SJCRH30 (cell line): ENCODE results near the gene NBEA. TPM values are rescaled to one million over a fixed set of nuclear protein-coding genes. Genes with fewer than 3 reads are reported as not detected.
"Not testable (repeated sequence)": the region's sequence is repeated elsewhere in the genome, so short reads cannot be mapped to it uniquely, and the experiment has no call there.

Source experiments
- DNase-seq, 2 experiments: peaks; one replicate each; pipeline ENCODE4 v3.0.0-alpha.2; 2015 to 2020
- H3K27ac ChIP-seq: fragments of 250-450 bp; sonication (Bioruptor Pico); 2 replicates; pipeline ENCODE4 v1.5.1; 2020; ENCODE audit warnings: mild to moderate bottlenecking, moderate library complexity
- H3K27me3 ChIP-seq: fragments of 250-450 bp; sonication (Bioruptor Pico); 2 replicates; pipeline ENCODE4 v1.5.1; 2020; ENCODE audit warnings: mild to moderate bottlenecking, moderate library complexity
- H3K36me3 ChIP-seq: fragments of 250-450 bp; sonication (Bioruptor Pico); 2 replicates; pipeline ENCODE4 v1.5.1; 2020; ENCODE audit warnings: mild to moderate bottlenecking, moderate library complexity
- H3K4me1 ChIP-seq: fragments of 250-450 bp; sonication (Bioruptor Pico); 2 replicates; pipeline ENCODE4 v1.5.1; 2020; ENCODE audit warnings: mild to moderate bottlenecking, moderate library complexity
- H3K4me3 ChIP-seq: fragments of 250-450 bp; sonication (Bioruptor Pico); 2 replicates; pipeline ENCODE4 v1.5.1; 2020; ENCODE audit warnings: mild to moderate bottlenecking, moderate library complexity
- H3K9me3 ChIP-seq: fragments of 250-450 bp; sonication (Bioruptor Pico); replicated peaks from 2 replicates; pipeline ENCODE4 v1.5.1; 2020; ENCODE audit warnings: mild to moderate bottlenecking, moderate library complexity
- total RNA-seq: library from RNA; depleted of rRNA; stranded (reverse); fragments of >200 nt; shearing (Covaris generic); gene quantifications from 2 replicates; pipeline ENCODE4 v1.2.3, GENCODE V29; 2014; rRNA removed

Gene NBEA
- total RNA-seq = 4.7 and 5.3 TPM in 2 replicates

GRCh38 chr13:34941835-34942731, at the start of gene NBEA:
Gene NBEA, plus strand, starts transcription at chr13:34942270. Its CDS starts 551 bp downstream, at chr13:34942821.
- Histone ChIP-seq H3K27ac (no peak within 1 kb of the TSS), H3K9me3 (no peaks in the 10 kb centered on the region), H3K27me3 (no peaks in the 10 kb centered on the region), H3K4me3 (peak within 1 kb of the TSS; percentile 100), H3K4me1 (no peaks in the 10 kb centered on the region), H3K36me3 (no peaks in the 10 kb centered on the region)
- DNase-seq = peak; percentile 82 to 85

- no peaks in the 10 kb centered on the region for H3K4me1 ChIP-seq
- no peaks in the 10 kb centered on the region for H3K27me3 ChIP-seq
- H3K36me3 ChIP-seq = no peaks in the 10 kb centered on the region
- no peak overlapping the region for H3K27ac ChIP-seq
- DNase-seq = no peak
- H3K9me3 ChIP-seq = no peaks in the 10 kb centered on the region
- H3K4me3 ChIP-seq = no peak overlapping the region
Measured at GRCh38 chr13:34894756-34895155, 47.3 kb upstream of the NBEA start.

GRCh38 chr13:34897220-34897619, 44.9 kb upstream of the NBEA start:
- no peaks in the 10 kb centered on the region for H3K4me1 ChIP-seq

GRCh38 chr13:34899888-34900287, 42.2 kb upstream of the NBEA start:
- H3K9me3 ChIP-seq = no peaks in the 10 kb centered on the region
- no peaks in the 10 kb centered on the region for H3K36me3 ChIP-seq
- no peak for DNase-seq
- no peak overlapping the region for H3K27ac ChIP-seq
- no peak overlapping the region for H3K4me3 ChIP-seq
- H3K4me1 ChIP-seq = no peaks in the 10 kb centered on the region
- H3K27me3 ChIP-seq = no peaks in the 10 kb centered on the region; the same call in 1 of the 2 replicates

More at GRCh38 chr13:34897220-34897619, 44.9 kb upstream of the NBEA start:
- Histone ChIP-seq H3K4me3 (no peak overlapping the region), H3K27ac (no peak overlapping the region), H3K9me3 (no peaks in the 10 kb centered on the region), H3K27me3 (no peaks in the 10 kb centered on the region; the same call in 1 of the 2 replicates), H3K36me3 (no peaks in the 10 kb centered on the region)
- DNase-seq = no peak

- Histone ChIP-seq H3K9me3 (no peaks in the 10 kb centered on the region), H3K27me3 (no peaks in the 10 kb centered on the region; the same call in 1 of the 2 replicates), H3K4me1 (no peaks in the 10 kb centered on the region), H3K4me3 (no peak overlapping the region), H3K27ac (no peak overlapping the region), H3K36me3 (no peaks in the 10 kb centered on the region)
- no peak for DNase-seq
Measured at GRCh38 chr13:34900288-34900739, 41.8 kb upstream of the NBEA start.

GRCh38 chr13:34901572-34901971, 40.5 kb upstream of the NBEA start:
- no peak for DNase-seq
- no peaks in the 10 kb centered on the region for H3K4me1 ChIP-seq
- no peak overlapping the region for H3K4me3 ChIP-seq
- no peaks in the 10 kb centered on the region; the same call in 1 of the 2 replicates for H3K27me3 ChIP-seq
- H3K9me3 ChIP-seq = no peaks in the 10 kb centered on the region
- no peak overlapping the region for H3K27ac ChIP-seq
- H3K36me3 ChIP-seq = no peaks in the 10 kb centered on the region

- no peaks in the 10 kb centered on the region; the same call in 1 of the 2 replicates for H3K27me3 ChIP-seq
- no peak for DNase-seq
- no peaks in the 10 kb centered on the region for H3K9me3 ChIP-seq
- H3K36me3 ChIP-seq = no peaks in the 10 kb centered on the region
- H3K4me1 ChIP-seq = peaks cover 4% of the 10 kb centered on the region; the same call in 1 of the 2 replicates
- H3K4me3 ChIP-seq = no peak overlapping the region
- H3K27ac ChIP-seq = no peak overlapping the region
Measured at GRCh38 chr13:34911159-34911558, 30.9 kb upstream of the NBEA start.

GRCh38 chr13:34913040-34913439, 29.0 kb upstream of the NBEA start:
- Histone ChIP-seq H3K4me1 (peaks cover 4% of the 10 kb centered on the region; the same call in 1 of the 2 replicates), H3K36me3 (no peaks in the 10 kb centered on the region), H3K27ac (no peak overlapping the region), H3K9me3 (no peaks in the 10 kb centered on the region), H3K27me3 (no peaks in the 10 kb centered on the region; the same call in 1 of the 2 replicates), H3K4me3 (no peak overlapping the region)
- DNase-seq = peak; percentile 14 to 39

- peaks cover 4% of the 10 kb centered on the region; the same call in 1 of the 2 replicates for H3K4me1 ChIP-seq
- no peak for DNase-seq
- no peaks in the 10 kb centered on the region for H3K36me3 ChIP-seq
- no peak overlapping the region for H3K4me3 ChIP-seq
- no peaks in the 10 kb centered on the region; the same call in 1 of the 2 replicates for H3K27me3 ChIP-seq
- H3K9me3 ChIP-seq = no peaks in the 10 kb centered on the region
- no peak overlapping the region for H3K27ac ChIP-seq
Measured at GRCh38 chr13:34914416-34914815, 27.7 kb upstream of the NBEA start.

GRCh38 chr13:34926508-34926907, 15.6 kb upstream of the NBEA start:
- no peaks in the 10 kb centered on the region for H3K36me3 ChIP-seq
- H3K9me3 ChIP-seq = no peaks in the 10 kb centered on the region
- H3K4me3 ChIP-seq = no peak overlapping the region
- peak; percentile 13 to 66 for DNase-seq
- no peak overlapping the region for H3K27ac ChIP-seq
- H3K4me1 ChIP-seq = no peaks in the 10 kb centered on the region
- H3K27me3 ChIP-seq = no peaks in the 10 kb centered on the region

GRCh38 chr13:34928676-34929075, 13.4 kb upstream of the NBEA start:
- H3K36me3 ChIP-seq, H3K27ac ChIP-seq, H3K4me1 ChIP-seq, H3K9me3 ChIP-seq, DNase-seq, H3K4me3 ChIP-seq, H3K27me3 ChIP-seq: not testable (repeated sequence)

GRCh38 chr13:34931572-34931971, 10.5 kb upstream of the NBEA start:
- Histone ChIP-seq H3K4me3 (no peak overlapping the region), H3K27ac (no peak overlapping the region), H3K36me3 (no peaks in the 10 kb centered on the region), H3K4me1 (no peaks in the 10 kb centered on the region), H3K9me3 (no peaks in the 10 kb centered on the region), H3K27me3 (no peaks in the 10 kb centered on the region)
- DNase-seq = no peak

GRCh38 chr13:34933349-34933748, 8.7 kb upstream of the NBEA start:
- H3K4me3 ChIP-seq = no peak overlapping the region
- H3K9me3 ChIP-seq = no peaks in the 10 kb centered on the region
- no peaks in the 10 kb centered on the region for H3K27me3 ChIP-seq

GRCh38 chr13:34933786-34934185, 8.3 kb upstream of the NBEA start:
- Histone ChIP-seq H3K4me1 (no peaks in the 10 kb centered on the region), H3K9me3 (no peaks in the 10 kb centered on the region), H3K27ac (no peak overlapping the region), H3K27me3 (no peaks in the 10 kb centered on the region), H3K4me3 (no peak overlapping the region), H3K36me3 (no peaks in the 10 kb centered on the region)
- no peak for DNase-seq

More at GRCh38 chr13:34933349-34933748, 8.7 kb upstream of the NBEA start:
- Histone ChIP-seq H3K27ac (no peak overlapping the region), H3K36me3 (no peaks in the 10 kb centered on the region), H3K4me1 (no peaks in the 10 kb centered on the region)
- no peak for DNase-seq

GRCh38 chr13:34935841-34936240, 6.2 kb upstream of the NBEA start:
- H3K4me3 ChIP-seq = no peak overlapping the region
- H3K36me3 ChIP-seq = no peaks in the 10 kb centered on the region
- H3K27me3 ChIP-seq = no peaks in the 10 kb centered on the region
- H3K4me1 ChIP-seq = no peaks in the 10 kb centered on the region
- H3K9me3 ChIP-seq = no peaks in the 10 kb centered on the region
- no peak overlapping the region for H3K27ac ChIP-seq
- no peak for DNase-seq
